Activated naive CD4-positive, alpha-beta T cell treated with Interleukin-2 at 50 U/mL for 16 hours (primary cell): ENCODE data around the gene PDIA5.

Experiments used
- DNase-seq: peaks from one replicate; pipeline ENCODE4 v3.0.0-alpha.2; 2020

PDIA5 gene

DNA sequence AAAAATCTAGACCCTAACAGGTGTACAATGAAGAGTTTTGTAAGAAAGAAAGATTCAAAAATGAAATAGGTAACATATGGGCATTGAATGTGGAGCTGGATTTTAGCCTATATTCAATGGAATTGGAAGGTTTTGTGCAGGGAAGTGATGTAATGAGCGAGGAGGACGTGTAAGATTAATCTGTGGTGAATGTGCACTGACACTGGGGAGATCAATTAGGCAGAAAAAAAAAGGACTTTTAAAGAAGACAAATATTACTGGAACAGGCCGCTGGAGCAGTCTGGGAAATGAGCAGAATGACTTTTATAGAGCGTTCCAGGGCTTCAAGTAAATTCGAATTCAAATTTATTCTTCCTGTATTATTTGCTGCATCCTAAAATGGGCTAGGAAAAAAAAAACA, 55.2 kb downstream of the PDIA5 start:
- DNase-seq = no peak

DNA sequence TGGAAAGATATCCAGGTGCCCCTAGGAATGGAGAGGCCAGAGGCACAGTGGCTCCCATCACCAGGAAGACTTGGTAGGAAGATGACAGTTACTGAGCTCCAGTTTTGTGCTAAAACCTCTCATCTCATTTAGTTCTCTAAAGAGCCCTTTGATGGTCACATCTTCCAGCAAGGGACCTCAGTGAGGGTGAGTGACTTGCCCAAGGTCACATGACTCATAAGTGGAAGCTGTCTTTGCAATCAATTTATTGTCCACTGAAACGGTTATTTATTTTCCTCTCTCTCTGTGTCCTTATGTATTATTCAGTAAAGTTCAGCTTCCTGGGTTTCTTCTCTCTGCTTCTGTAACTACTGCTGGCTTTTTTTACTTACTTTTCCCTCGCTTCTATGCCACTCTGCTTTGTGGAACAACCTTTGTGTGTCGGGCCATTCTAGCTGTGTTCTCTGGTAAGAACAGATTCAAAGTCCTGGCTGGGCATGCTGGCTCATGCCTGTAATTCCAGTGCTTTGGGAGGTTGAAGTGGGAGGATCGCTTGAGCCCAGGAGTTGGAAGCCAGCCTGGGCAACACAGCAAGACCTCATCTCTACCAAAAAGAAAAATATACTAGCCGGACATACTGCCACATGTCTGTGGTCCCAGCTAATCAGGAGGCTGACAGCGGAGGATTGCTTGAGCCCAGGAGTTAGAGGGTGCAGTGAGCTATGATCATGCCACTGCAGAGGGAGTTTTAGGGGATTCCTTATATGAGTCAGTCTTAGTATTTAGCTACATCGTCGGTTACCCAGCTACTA, 55.9 kb downstream of the PDIA5 start:
- no peak for DNase-seq

DNA sequence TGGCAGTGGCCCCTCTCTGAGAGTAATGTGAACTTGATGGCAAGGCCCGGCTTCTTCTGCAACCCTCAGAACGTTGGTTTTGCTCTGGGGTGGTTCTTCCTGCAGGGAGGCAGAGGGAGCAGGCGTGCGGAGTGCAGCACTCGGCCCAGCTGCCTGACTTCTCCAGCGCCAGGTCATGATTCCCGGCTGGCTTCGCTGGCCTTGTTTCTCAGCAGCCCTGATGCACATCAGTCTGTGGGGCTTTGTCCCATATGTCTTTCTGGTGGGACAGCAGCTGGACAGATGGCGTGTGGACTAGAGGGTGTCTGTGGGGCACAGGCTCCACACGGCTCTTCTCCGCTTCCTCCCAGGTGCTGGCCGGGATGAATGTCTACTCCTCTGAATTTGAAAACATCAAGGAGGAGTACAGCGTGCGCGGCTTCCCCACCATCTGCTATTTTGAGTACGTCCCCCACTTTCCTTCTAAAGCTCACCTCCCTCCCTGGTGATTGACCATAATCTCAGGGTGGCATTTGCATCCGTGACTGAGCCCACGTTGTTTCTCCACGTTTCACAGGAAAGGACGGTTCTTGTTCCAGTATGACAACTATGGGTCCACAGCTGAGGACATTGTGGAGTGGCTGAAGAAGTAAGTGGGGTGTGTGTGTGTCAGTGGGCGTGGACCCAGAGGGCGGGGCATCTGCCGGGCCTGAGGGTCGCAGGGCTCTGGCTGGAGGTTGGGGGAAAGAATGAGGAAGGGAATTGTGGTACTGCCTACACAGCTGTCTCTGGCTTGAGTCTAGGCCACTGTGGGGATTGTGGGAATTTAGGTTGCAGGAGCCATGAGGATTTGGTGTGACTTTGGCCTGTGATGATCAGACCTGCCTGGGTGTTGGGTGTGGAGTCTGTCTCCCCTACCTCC, 57.1 kb downstream of the PDIA5 start:
- no peak for DNase-seq

DNA sequence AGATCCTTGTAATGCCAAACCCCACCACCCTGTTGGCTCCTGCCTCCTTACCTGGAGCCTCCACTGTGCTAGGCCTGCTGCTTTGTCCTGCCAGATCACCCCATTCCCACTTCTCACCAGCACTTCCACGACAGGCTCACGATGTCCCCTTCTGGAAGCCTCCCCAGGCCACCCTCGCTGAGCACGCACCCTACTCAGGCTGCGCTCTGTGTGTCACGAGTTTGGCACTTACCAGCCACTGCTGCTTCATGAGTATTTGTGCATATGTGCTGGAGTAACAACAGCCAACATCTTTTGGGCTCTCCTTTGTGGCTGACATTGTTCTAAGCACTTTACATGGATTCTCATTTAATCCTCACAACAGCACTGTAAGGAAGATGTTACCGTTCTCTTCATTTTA, 58.1 kb downstream of the PDIA5 start:
- DNase-seq = no peak

DNA sequence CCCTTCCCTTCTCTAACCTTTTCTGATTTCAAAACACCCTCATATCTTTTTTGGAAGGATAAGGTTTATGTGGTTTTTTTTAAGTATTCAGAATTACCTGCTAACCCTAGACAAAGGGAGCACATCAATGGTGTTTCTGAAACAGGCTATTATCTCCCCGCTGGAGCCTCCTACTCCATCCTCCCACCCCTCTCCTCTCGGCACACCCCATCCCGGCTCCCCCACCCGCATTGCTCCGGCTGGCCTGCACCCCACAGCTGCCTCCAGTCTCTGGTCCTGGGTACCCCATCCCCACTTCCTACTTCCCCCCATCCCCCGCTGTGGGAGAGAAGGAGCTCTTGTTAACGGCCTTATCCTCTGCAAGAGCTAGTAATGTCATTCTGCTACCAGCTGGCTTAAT, 59.2 kb downstream of the PDIA5 start:
- DNase-seq = no peak

DNA sequence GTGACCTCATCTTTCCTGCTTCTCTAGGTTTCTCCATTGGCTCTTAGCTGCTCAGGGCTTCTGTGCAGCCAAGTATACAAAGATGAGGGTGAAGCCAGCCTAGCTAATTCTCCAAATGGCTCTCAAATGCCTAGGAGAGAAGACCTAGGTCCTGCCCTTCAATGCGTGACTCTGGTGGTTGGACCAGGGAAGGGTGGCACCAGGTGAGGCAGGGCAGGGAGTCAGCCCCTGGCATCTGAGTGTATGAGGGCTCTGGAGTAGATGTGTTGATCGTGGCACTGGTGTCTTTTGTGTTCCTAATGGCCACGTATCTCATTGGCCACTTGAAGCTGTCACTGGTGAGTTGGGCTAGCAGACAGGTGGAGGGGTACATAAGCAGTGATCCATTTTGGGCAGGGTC, 59.8 kb downstream of the PDIA5 start:
- DNase-seq = no peak

DNA sequence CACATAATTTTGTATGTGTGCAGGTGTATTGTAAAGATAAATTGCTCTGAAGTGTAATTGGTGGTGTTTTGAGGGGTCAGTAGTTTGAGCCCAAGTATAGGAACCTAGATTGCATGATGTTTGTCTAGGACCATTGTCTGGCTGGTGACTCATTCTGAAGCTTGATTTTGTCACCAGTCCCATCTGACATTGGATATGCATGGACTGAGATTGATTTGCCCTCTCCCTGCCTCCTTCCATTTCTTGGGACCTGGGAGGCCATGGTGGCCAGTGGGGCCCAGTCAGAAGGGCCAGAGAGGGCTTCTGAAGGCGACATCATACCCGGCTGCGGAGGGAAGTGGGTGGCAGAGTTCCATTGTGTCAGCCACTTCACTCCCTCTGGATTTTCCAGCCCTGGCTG, 62.3 kb downstream of the PDIA5 start:
- no peak for DNase-seq

DNA sequence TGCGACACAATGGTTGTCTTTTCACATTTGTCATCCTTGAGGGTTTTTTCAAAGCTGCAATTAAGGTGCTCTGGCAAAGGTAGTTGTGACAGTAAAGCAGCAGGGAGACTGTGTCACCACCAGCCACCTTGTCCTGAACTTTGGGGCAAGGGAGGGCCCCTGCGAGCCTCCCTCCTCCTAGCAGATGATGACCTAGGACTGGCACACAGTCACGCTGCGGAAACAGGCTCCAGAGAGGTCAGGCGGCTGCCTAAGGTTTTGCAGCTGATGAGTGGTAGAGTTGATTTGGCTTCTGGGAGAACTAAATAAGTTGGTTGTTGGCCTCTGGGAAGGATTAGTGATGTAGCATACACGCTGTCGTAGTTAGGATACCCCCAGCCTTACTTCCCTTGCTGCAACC, 62.7 kb downstream of the PDIA5 start:
- no peak for DNase-seq

DNA sequence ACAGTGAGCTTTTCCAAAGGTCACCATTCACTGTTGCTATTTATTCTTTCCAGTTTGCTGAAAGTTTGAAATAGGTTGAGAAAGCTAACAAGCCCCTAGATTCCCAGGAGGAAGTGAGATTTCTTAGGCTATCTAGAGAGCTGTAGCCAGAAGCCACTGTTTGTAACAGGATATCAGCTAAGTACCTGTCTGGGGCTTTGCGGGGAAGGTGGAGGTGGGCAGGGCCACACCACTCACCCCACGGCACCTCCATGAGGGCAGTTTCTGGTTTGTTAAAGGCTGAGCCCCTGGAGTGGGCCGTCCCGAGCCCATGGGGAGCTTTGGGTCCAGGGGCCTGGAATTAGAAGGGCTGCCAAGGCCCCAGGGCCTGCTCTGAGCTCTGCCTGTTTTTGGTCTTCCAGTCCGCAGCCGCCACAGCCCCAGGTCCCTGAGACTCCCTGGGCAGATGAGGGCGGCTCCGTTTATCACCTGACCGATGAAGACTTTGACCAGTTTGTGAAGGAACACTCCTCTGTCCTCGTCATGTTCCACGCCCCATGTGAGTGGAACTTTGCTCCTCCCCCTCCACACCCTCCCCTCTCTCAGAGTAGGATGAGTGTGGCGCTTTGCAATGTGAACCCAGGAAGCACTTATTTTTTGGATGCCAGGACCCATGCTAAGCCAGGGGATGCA, 63.4 kb downstream of the PDIA5 start:
- DNase-seq = no peak

DNA sequence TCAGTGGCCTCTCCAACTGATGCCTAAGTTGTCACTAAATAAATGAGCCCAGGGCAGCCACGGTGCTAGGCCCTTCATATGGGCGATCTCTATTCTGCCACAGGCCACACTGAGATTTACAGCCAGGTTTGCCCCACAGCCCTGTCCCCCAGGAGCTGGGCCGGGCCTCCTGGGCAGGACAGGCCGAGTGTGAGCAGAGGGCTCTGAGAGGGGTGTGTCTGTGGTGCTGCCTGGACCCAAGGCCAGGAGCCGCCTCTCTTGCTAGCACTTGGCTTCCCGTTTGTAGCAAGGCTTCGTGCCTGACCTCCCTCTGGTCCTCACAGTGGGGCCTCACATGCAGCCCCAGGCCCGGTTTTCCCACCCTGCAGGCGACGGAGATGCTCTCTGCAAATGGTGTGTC, 67.8 kb downstream of the PDIA5 start:
- no peak for DNase-seq

DNA sequence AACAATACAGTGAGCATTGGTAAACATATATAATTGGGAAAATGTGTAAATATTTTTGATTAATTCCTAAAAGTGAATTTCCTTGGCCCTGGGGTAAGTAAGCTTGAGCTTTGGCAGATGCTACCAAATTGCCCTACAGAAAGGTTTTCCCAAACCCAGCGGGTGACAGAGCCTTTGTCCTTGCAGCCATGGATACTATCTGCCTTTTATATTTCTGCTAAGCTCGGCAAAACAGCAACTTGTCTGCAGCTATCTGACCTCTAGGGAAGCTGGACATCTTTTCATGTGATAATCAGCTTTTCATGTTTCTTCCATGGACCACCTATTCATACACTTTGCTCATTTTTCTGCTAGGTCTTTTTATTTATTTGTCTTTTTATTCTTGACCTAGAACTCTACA, 70.2 kb downstream of the PDIA5 start:
- no peak for DNase-seq

DNA sequence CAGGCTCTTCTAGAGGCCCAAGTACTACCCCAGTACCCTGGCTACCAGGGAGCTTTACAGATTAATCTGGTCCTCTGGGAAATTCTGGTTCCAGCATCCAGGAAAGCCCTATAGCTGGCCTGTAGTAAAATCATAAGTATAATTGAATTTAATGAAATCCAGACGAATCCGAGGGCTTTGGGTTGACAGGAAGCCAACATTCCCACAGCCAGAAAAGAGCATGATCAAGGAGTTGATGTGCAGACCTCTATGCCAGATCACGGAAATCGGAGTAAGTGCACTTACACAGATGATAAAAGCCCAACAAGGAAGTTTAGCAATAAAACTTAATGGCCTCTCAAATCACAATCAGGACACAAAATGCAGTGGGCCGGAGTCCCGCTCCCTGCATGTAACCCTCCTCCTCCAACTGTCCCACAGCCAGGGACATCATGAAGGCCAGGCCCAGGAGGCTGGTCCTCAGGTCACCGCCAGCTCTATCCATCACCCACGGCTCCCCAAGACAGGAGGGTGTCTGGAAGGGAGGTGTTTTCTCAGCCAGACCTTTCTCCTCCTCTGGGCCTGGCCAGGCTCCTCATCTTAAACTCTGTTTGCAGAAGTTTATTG, 72.1 kb downstream of the PDIA5 start:
- DNase-seq = no peak

DNA sequence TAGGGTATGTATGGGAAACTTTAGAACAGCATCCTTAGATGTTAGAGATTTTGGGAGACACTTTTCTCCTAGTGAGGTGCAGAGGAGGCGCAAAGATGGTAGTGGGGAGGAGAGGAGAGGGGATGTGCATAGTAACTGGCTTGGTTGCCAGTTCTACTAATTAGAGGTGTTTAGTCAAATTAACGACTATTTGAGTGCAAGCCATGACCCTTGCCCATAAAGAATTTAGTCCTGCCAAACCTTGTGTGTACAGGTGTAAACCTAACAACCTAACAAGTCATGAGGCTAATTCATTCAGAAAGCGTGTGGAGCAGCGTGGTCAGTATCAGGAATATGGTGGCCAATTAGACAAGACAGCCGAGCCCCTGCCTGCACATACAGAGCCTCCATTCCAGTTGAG, 72.7 kb downstream of the PDIA5 start:
- no peak for DNase-seq

DNA sequence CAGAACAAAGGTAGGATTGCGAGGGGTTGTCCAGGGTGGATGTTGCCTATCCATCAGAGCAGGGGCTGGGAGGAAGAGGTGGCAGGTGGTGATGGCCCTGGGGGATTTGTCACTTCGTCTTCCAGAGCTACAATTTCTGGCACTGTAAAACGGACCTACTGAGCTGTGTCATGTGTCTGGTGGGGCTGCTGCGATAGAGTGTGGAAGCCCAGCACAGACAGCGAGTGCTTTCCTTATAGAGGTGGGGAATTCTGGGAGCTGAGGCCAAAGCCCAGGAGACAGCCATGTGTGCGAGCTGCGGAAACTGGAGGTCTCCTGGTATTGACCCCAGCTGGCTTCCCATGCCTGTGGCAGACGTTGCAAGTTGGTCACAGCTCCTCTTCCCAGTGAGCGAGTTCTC, 73.7 kb downstream of the PDIA5 start:
- no peak for DNase-seq

DNA sequence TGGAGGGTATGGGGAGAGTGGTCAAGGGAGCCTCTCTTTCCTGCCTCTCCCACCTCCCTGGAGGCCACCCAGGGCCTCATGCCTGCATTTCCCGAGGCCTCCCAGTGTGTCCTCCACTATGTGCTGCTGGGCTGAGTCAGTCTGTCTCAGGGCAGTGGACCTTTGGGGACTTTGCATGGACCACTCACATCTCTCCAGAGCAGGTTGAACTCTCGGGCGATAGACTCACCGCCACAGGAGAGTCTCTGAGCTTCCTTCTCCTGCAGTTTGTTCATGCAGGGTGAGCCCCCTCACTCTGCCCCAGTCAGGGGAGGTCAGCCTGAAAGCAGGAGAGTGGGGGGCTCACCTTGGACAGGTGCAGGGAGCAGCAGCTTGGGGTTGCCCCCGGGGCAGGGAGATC, 74.5 kb downstream of the PDIA5 start:
- no peak for DNase-seq

DNA sequence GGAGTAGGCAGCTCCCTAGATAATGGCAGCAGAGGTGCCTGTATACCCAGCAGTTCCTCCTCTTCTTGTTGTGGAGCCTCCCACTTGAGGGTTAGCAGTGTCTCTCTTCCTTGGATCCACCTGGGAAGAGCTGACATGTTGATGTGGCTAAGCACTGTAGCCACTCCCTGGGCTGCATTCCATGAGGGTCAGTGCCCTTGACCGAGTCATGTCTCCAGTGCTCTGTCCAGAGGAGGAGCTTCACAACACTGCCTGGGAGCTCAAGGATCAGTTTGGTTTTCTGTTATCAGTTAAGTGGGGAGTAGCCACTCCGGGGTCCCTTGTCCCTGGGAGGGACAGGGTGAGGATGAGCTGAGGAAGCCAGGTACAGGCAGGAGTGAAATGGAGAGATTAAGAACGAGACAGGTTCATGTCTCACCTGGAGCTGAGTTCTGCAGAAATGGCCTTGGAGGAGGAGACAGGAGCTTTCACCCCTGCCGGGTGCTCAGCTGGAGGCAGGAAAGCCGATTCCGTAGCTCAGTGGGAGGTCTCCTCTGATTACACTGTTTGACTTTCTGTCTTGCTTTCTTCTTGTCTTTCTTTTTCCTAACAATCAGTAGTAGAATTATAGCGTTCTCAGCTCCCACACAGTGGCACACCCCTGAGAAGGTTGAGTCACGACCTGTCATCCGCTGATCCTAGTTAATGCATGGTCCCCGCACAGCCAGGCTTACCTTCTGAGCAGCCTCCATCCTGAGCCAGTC, 77.0 kb downstream of the PDIA5 start:
- no peak for DNase-seq

DNA sequence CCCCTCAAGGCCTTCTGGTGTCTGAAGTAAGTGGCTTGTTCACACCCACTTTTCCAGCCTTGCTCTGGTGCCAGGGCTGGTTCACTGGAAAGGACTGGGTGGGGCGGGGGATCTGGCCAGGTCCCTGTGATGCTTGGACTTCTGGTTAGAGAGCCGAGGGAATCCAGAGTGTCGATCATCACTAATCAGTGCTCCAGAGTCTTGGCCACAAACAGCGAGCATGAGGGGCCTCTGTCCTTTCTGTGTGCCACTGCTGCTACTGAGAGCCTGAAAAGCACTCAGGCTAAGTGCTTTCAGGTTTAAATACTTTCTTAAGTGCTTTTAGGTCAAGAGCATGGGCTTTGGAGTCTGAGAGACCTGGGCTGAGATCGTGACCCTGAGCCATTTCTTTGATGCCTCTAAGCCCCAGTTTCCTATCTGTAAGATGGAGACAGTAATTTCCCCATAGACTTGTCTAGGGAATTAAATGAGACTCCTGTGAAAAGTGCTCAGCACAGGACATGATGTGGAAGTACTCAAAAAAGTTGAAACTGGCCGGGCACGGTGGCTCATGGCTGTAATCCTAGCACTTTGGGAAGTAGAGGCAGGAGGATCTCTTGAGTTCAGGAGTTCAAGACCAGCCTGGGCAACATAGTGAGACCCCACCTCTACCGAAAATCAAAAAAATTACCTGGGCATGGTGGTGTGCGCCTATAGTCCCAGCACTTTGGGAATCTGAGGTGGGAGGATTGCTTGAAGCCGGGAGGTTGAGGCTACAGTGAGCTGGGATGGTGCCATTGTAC, 81.1 kb downstream of the PDIA5 start:
- no peak for DNase-seq

DNA sequence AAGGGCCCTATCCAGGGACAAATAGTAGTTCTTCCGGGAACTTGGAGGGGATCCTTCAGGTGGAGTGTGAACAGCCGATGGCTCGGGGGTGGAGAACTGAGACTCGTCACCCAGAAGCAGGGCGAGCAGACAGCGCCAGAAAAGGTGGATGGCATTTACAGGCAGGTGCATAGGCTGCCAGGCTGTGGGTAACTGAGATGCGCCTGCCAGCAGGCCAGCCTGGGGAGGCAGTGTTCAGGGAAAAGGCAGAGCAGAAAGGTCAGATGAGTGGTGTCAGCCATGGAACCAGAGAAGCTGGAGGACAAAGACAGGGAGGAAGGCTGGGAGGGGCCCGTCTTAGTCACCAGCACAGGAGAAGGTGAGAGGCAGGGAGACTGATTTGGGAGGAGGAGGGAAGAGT, 81.9 kb downstream of the PDIA5 start:
- DNase-seq = no peak

DNA sequence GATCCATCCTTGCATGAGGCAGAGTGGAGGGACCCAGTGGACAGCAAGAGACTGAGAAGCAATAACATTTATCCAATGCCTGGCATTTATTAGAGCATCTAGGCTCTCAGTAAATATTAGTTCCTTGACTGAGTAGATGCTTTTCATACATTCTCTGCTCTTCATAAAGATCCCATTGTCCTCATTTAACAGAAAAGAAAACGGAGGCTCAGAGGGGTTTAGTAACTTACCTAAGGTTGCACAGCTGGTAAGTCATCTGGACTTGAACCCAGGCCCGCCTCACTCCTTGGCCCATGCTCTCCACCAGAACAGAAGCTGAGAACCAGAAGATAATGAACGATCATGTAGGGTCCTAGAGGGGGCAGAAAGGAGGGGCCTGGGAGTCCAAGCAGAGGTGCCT, 82.7 kb downstream of the PDIA5 start:
- DNase-seq = no peak

DNA sequence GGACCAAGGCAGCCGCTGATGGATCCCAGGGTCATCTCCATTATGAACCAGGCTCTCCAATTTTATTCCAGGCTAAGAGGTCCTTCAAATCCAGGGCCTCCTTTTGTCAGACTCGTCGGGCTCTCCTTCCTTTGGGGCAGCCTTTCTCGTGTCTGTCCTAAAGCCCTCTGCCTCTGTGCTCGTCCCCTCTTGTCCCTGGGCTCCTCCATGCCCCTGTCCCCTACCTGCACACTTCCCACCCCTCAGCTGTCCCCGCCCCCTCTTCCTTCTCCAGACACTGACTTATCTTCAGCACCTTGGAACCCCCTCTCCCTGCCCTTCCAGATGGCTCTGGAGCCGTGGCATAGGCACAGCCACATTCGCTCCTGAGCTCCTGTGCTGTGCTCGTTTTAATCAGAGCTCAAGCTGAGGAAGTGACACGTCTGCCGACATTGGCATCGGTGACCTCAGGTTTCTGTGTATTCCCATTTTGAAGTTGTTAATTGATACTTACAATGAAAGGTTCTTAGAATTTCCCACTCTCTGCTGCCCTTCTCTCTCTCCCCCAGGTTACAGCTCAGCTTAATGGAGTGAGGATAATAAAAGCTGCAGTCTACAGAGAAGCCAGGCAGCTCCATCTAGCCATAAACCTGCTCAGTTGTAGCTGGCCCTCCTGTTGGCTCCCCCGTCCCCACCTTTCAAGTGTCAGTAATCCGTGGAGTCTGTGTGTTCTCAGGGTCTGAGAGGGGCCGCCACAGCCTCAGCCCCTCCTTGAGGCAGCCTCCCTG, 83.8 kb downstream of the PDIA5 start:
- no peak for DNase-seq

DNA sequence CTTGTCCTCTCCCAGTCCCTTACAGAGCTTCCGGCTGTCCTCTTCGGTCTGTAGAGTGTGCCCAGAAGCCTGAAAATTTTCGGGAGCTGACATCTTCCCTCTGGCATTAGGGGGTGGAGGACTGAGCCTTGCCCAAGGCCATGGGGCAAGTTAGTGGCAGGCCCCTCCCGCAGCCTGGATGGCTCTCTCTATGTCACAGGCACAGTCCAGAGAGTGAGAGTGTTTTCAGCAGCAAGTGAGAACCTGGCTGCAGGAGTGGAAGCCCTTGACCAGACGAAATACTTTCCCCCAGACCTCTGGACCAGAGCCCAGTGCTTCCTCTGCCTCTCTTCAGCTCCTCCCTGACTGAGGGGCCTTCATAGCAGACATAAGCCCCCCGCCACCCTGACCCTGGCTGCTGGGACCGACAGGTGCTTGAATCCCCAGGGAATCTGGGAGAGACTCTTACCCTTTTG, 84.5 kb downstream of the PDIA5 start:
- DNase-seq = no peak
